ENCODE results near the gene PSME1. TPM values are rescaled to one million over a fixed set of nuclear protein-coding genes. Genes with fewer than 3 reads are reported as not detected.

PSME1 gene
- total and polyA plus RNA-seq, 2 experiments from 2014 or later, result 61.1 to 215 TPM

DNA sequence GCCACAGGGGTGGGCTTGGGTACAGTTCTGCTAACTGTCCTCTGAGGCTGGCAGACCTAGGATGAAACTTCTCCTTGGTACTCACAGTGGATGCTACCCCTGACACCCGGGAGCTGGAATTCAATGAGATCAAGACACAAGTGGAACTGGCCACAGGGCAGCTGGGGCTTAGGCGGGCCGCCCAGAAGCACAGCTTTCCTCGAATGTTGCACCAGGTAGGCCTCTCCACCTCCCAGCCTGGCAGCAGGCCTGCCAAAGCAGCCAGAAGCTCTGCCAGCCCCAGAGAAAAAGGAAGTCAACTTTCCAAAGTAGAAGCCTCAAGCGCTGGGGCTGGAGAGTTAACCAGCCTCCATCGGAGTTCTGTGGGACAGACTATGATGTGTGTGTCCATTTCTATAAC lies 18.8 kb upstream of the PSME1 start (continued):
- TF ChIP-seq EZH2phosphoT487 (IDR thresholded peaks at IDR 0.05; ENCODE audit: unreplicated experiment), result no peak

DNA sequence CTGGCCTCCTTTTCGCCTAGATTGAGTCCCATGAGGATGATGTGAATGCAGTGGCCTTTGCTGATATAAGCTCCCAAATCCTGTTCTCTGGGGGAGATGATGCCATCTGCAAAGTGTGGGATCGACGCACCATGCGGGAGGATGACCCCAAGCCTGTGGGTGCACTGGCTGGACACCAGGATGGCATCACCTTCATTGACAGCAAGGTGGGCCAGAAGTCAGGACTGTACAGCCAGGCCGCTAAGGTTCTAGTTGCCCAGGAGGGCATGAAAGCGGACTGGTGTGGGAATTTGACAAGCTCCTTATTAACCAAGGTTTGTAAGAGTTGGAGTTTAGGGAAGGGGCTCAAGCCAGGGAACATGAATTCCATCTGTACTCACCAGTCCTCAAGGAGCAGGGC lies 16.3 kb upstream of the PSME1 start:
- H3K36me3 Mint-ChIP-seq (ENCODE audit: low read depth), result peaks cover 58% of the 10 kb centered on the region
- no peak overlapping the region for H3K27ac ChIP-seq (ENCODE audit: low read depth)
- H3K4me2 ChIP-seq, result no peak overlapping the region
- ATAC-seq (no peak), DNase-seq (ENCODE audit: low spot score) (no peak)
- peaks cover 3% of the 10 kb centered on the region; the same call in 1 of the 3 replicates for H3K9me3 Mint-ChIP-seq
- H3K79me2 ChIP-seq (replicated peaks; ENCODE audit: insufficient read depth), result peaks cover 11% of the 10 kb centered on the region
- H3K27me3 Mint-ChIP-seq (ENCODE audit: insufficient read depth, low read depth, poor library complexity), result peaks cover 13% of the 10 kb centered on the region
- H4K20me1 ChIP-seq (replicated peaks; ENCODE audit: insufficient read depth), result no peaks in the 10 kb centered on the region; the same call in none of the 2 replicates
- peaks cover 16% of the 10 kb centered on the region for H3K4me1 Mint-ChIP-seq
- H3K4me3 ChIP-seq, result no peak overlapping the region
- no peak overlapping the region for H3K4me3 Mint-ChIP-seq
- no peak overlapping the region for H3K27ac Mint-ChIP-seq
- TF ChIP-seq ZNF114 (CRISPR knock-in tag; IDR thresholded peaks at IDR 0.05) (no peak), EZH2phosphoT487 (IDR thresholded peaks at IDR 0.05; ENCODE audit: unreplicated experiment) (no peak), POLR2AphosphoS5 (IDR thresholded peaks at IDR 0.05; ENCODE audit: low read depth) (no peak), STAT1 (IDR thresholded peaks at IDR 0.05; ENCODE audit: unreplicated experiment) (no peak), CREB1 (CRISPR knock-in tag; IDR thresholded peaks at IDR 0.05; ENCODE audit: low read depth) (no peak), ETS1 (IDR thresholded peaks at IDR 0.05) (no peak), JUNB (IDR thresholded peaks at IDR 0.05; ENCODE audit: unreplicated experiment) (no peak), ZNF331 (CRISPR knock-in tag; IDR thresholded peaks at IDR 0.05; ENCODE audit: low read depth) (no peak), EZH2 (IDR thresholded peaks at IDR 0.05; ENCODE audit: low read depth, unreplicated experiment) (no peak)
- TF ChIP-seq, protein P1, sequence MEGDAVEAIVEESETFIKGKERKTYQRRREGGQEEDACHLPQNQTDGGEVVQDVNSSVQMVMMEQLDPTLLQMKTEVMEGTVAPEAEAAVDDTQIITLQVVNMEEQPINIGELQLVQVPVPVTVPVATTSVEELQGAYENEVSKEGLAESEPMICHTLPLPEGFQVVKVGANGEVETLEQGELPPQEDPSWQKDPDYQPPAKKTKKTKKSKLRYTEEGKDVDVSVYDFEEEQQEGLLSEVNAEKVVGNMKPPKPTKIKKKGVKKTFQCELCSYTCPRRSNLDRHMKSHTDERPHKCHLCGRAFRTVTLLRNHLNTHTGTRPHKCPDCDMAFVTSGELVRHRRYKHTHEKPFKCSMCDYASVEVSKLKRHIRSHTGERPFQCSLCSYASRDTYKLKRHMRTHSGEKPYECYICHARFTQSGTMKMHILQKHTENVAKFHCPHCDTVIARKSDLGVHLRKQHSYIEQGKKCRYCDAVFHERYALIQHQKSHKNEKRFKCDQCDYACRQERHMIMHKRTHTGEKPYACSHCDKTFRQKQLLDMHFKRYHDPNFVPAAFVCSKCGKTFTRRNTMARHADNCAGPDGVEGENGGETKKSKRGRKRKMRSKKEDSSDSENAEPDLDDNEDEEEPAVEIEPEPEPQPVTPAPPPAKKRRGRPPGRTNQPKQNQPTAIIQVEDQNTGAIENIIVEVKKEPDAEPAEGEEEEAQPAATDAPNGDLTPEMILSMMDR (conservative IDR thresholded peaks at IDR 0.05; ENCODE audit: low read depth in 2 of 2), result no peak
- H2AFZ ChIP-seq, result no peak overlapping the region
- peaks cover 6% of the 10 kb centered on the region for H3K4me1 ChIP-seq (ENCODE audit: insufficient read depth)
- H3K9me2 ChIP-seq (ENCODE audit: insufficient read depth), result no peaks in the 10 kb centered on the region
- peaks cover 19% of the 10 kb centered on the region; the same call in 1 of the 2 replicates for H3K36me3 ChIP-seq (ENCODE audit: insufficient read depth)
- H3F3A ChIP-seq (replicated peaks; ENCODE audit: low read depth), result no peaks in the 10 kb centered on the region
- H3K27me3 ChIP-seq (ENCODE audit: insufficient read depth), result no peaks in the 10 kb centered on the region

- no peak overlapping the region for H3K27ac Mint-ChIP-seq
- H3K4me2 ChIP-seq, result no peak overlapping the region
- no peak overlapping the region for H2AFZ ChIP-seq
- H3K4me1 Mint-ChIP-seq, result peaks cover 5% of the 10 kb centered on the region; the same call in 2 of the 3 replicates
- H3F3A ChIP-seq (replicated peaks; ENCODE audit: low read depth), result no peaks in the 10 kb centered on the region
- H3K27me3 Mint-ChIP-seq (ENCODE audit: insufficient read depth, low read depth, poor library complexity), result peaks cover 3% of the 10 kb centered on the region
- no peak overlapping the region for H3K4me3 Mint-ChIP-seq
- H3K9me2 ChIP-seq (ENCODE audit: insufficient read depth), result no peaks in the 10 kb centered on the region
- TF ChIP-seq ZNF331 (CRISPR knock-in tag; IDR thresholded peaks at IDR 0.05; ENCODE audit: low read depth) (no peak), NANOG (IDR thresholded peaks at IDR 0.05; ENCODE audit: borderline replicate concordance) (no peak), CREB1 (CRISPR knock-in tag; IDR thresholded peaks at IDR 0.05; ENCODE audit: low read depth) (no peak), EZH2 (IDR thresholded peaks at IDR 0.05; ENCODE audit: low read depth, unreplicated experiment) (no peak), REST (IDR thresholded peaks at IDR 0.05; ENCODE audit: unreplicated experiment) (no peak)
- TF ChIP-seq, protein P1 (conservative IDR thresholded peaks at IDR 0.05; ENCODE audit: low read depth in 2 of 2), result no peak
- H3K4me1 ChIP-seq (ENCODE audit: insufficient read depth), result peaks cover under 1% of the 10 kb centered on the region; the same call in 1 of the 2 replicates
- peaks cover 6% of the 10 kb centered on the region for H3K79me2 ChIP-seq (replicated peaks; ENCODE audit: insufficient read depth)
- peaks cover 19% of the 10 kb centered on the region; the same call in 1 of the 2 replicates for H3K36me3 ChIP-seq (ENCODE audit: insufficient read depth)
- no peaks in the 10 kb centered on the region for H3K9me3 Mint-ChIP-seq
- no peaks in the 10 kb centered on the region for H3K27me3 ChIP-seq (ENCODE audit: insufficient read depth)
- H3K36me3 Mint-ChIP-seq (ENCODE audit: low read depth), result peaks cover 58% of the 10 kb centered on the region
- ATAC-seq, result no peak
- no peak for DNase-seq (ENCODE audit: low spot score)
- H3K4me3 ChIP-seq, result no peak overlapping the region
- no peak overlapping the region for H3K27ac ChIP-seq (ENCODE audit: low read depth)
- no peaks in the 10 kb centered on the region; the same call in 1 of the 2 replicates for H4K20me1 ChIP-seq (replicated peaks; ENCODE audit: insufficient read depth)
These were observed 14.8 kb upstream of the PSME1 start for GRCh38 chr14:24121210-24121609.
